ENCODE data around the gene SLC44A3. TPM values are rescaled to one million over a fixed set of nuclear protein-coding genes. Genes with fewer than 3 reads are reported as not detected.
A peak's percentile ranks its signal among the peaks of the same experiment; 100 is the strongest.

SLC44A3 gene
- total RNA-seq, 6 experiments from 2014 or later: 1.9 to 8.7 (median 7.4) TPM

- no peaks in the 10 kb centered on the region for H3K9me3 ChIP-seq
- H3K4me1 ChIP-seq: no peaks in the 10 kb centered on the region
- ATAC-seq (peak; percentile 56 to 78 (median 66)), DNase-seq (no peak)
- WGBS (ENCODE audit: insufficient coverage, low coverage, low lambda C conversion rate, missing lambda C conversion rate): 44% methylated on average over 5 of the region's 5 CpGs
- no peaks in the 10 kb centered on the region for H3K36me3 ChIP-seq
- TF ChIP-seq CTCF (IDR thresholded peaks at IDR 0.05) (peak in 2 of 4 donors; percentile 7 to 10), POLR2A (IDR thresholded peaks at IDR 0.05) (no peak)
- intact Hi-C loops (cut with DNase I): no loop called here
- no peak overlapping the region for H3K4me3 ChIP-seq
- no peaks in the 10 kb centered on the region for H3K27me3 ChIP-seq
- peak overlapping the region in 1 of 3 donors; percentile 8 for H3K27ac ChIP-seq
Measured at GRCh38 chr1:94792473-94793295, 27.5 kb upstream of the SLC44A3 start.

GRCh38 chr1:94793296-94793656 is 26.9 kb upstream of the SLC44A3 start:
- Histone ChIP-seq H3K27ac (no peak overlapping the region), H3K27me3 (no peaks in the 10 kb centered on the region), H3K4me3 (no peak overlapping the region), H3K4me1 (no peaks in the 10 kb centered on the region), H3K9me3 (no peaks in the 10 kb centered on the region), H3K36me3 (no peaks in the 10 kb centered on the region)
- WGBS (ENCODE audit: insufficient coverage, low coverage, low lambda C conversion rate, missing lambda C conversion rate): 49% methylated on average over 5 of the region's 5 CpGs
- intact Hi-C loops (cut with DNase I): no loop called here
- TF ChIP-seq POLR2A (IDR thresholded peaks at IDR 0.05): no peak
- no peak for TF ChIP-seq CTCF (IDR thresholded peaks at IDR 0.05)
- DNase-seq (no peak), ATAC-seq (peak in 2 of 4 donors; percentile 24 to 25)

- TF ChIP-seq POLR2A (IDR thresholded peaks at IDR 0.05): no peak
- TF ChIP-seq CTCF (IDR thresholded peaks at IDR 0.05): no peak
- Histone ChIP-seq H3K27me3 (no peaks in the 10 kb centered on the region), H3K4me3 (no peak overlapping the region), H3K27ac (peak overlapping the region in 1 of 3 donors; percentile 16), H3K4me1 (no peaks in the 10 kb centered on the region), H3K36me3 (no peaks in the 10 kb centered on the region), H3K9me3 (no peaks in the 10 kb centered on the region)
- DNase-seq: no peak
- intact Hi-C loops (cut with DNase I): no loop called here
- WGBS (ENCODE audit: insufficient coverage, low coverage, low lambda C conversion rate, missing lambda C conversion rate): 59% methylated on average over 7 of the region's 7 CpGs
- ATAC-seq: peak; percentile 62 to 81 (median 66)
Measured at GRCh38 chr1:94795434-94795833, 24.7 kb upstream of the SLC44A3 start.

GRCh38 chr1:94796266-94796665 is 23.9 kb upstream of the SLC44A3 start:
- no peaks in the 10 kb centered on the region for H3K9me3 ChIP-seq
- no peak overlapping the region for H3K27ac ChIP-seq
- intact Hi-C loops (cut with DNase I): no loop called here
- no peak overlapping the region for H3K4me3 ChIP-seq
- no peaks in the 10 kb centered on the region for H3K27me3 ChIP-seq
- DNase-seq: no peak
- ATAC-seq: no peak
- WGBS (ENCODE audit: insufficient coverage, low coverage, low lambda C conversion rate, missing lambda C conversion rate): 90% methylated on average over 2 of the region's 2 CpGs
- TF ChIP-seq POLR2A (IDR thresholded peaks at IDR 0.05): no peak
- TF ChIP-seq CTCF (IDR thresholded peaks at IDR 0.05): no peak
- H3K4me1 ChIP-seq: no peaks in the 10 kb centered on the region
- no peaks in the 10 kb centered on the region for H3K36me3 ChIP-seq
